ENCODE results near the gene ABCC4.

DNA sequence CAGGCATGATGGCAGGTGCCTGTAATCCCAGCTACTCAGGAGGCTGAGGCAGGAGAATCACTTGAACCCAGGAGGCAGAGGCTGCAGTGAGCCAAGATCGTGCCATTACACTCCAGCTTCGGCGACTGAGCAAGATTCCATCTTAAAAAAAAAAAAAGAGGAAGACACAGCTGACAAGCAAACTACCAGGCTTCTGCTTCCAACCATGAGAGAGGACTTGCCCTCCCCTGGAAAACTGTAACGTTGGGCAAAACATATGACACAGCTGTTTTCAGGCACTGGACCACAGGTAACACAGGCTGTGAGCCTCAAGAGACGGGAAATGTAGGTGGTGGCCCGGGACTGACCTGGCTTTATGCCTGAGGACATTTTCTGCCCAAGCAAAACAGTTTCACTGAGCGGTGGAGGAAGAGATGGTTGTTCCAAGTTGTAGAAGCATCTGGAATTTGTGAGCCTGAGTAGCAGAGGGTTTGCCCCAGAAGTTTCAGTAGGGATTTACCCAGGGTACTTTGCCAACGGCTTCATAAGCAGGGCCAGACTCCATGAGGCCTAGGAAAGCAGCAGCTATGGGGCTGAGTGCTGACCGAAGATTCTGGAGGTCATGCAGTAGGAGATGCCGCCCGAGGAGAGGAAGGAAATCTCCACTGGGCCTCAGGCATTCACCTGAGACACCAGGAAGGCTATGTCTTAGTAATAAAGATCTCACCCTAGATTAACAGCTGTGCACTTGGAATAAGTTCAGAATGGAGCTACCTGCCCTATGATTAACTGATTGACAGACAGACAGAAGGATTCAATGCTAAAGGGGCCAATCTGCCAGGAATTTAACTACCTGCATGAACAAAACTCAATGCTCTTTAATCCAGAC lies 88.0 kb downstream of the ABCC4 start:
- TF ChIP-seq, protein P1, sequence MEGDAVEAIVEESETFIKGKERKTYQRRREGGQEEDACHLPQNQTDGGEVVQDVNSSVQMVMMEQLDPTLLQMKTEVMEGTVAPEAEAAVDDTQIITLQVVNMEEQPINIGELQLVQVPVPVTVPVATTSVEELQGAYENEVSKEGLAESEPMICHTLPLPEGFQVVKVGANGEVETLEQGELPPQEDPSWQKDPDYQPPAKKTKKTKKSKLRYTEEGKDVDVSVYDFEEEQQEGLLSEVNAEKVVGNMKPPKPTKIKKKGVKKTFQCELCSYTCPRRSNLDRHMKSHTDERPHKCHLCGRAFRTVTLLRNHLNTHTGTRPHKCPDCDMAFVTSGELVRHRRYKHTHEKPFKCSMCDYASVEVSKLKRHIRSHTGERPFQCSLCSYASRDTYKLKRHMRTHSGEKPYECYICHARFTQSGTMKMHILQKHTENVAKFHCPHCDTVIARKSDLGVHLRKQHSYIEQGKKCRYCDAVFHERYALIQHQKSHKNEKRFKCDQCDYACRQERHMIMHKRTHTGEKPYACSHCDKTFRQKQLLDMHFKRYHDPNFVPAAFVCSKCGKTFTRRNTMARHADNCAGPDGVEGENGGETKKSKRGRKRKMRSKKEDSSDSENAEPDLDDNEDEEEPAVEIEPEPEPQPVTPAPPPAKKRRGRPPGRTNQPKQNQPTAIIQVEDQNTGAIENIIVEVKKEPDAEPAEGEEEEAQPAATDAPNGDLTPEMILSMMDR (IDR thresholded peaks at IDR 0.05) = no peak
- TF ChIP-seq POLR2AphosphoS5 (IDR thresholded peaks at IDR 0.05) = no peak

All from suprapubic skin (tissue), 3 donors.